ENCODE data around the gene USP49. TPM values are rescaled to one million over a fixed set of nuclear protein-coding genes. Genes with fewer than 3 reads are reported as not detected.

The USP49 gene
- total and polyA plus RNA-seq, 4 donors: 1.8 to 8.6 (median 3.6) TPM

DNA sequence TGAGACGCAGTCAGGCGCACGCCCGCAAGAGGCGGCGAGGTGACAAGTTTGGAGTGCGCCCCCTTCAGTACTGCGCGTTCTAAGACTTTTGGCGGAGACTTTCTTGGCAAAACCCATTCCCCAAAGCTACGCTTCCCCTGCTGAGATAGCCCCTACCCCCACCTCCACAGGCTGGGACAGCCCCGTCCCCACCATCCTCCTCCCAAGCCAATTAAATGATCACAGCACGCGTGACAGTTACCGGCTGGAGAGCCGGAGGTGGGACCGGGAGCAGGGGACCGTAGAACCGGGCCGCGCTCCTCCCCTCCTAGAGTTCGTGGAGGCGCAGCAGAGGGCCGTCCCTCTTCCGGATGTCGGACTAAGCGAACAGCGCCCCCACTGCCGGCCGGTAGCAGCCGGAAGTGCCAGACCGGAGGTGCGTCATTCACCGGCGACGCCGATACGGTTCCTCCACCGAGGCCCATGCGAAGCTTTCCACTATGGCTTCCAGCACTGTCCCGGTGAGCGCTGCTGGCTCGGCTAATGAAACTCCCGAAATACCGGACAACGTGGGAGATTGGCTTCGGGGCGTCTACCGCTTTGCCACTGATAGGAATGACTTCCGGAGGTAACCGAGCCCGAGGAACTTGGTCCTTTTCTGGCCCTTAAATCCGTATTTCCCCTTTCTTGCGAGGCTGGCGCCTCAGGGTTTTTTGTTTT is 107.8 kb downstream of the USP49 start, which contains the start of gene TOMM6:
Gene TOMM6 (plus strand): TSS at position 476 of the 699 bp plus-strand sequence. CDS start 4 bp downstream, at position 480.
- peak; percentile 93 for ATAC-seq (ENCODE audit: insufficient read depth, low FRiP score)
- peak within 1 kb of the TSS; percentile 74 for H3K4me3 ChIP-seq
- 0 to 1% methylated on average over 55 of the region's 55 CpGs for WGBS, 2 donors
- H3K27ac ChIP-seq (ENCODE audit: low read depth in 1 of 2, low read length in 1 of 2): peak within 1 kb of the TSS; percentile 90 to 95
- peak; percentile 95 to 98 (median 97) for DNase-seq
- peak within 1 kb of the TSS; percentile 97 to 99 for H3K9ac ChIP-seq (ENCODE audit: insufficient read depth in 1 of 2, low read length in 2 of 2)
- peaks cover 8 to 29% (median 16%) of the 10 kb centered on the region in 4 donors for H3K36me3 ChIP-seq (ENCODE audit: control insufficient read depth in 4 of 4, insufficient read depth in 4 of 4, low read length in 4 of 4)
- H3K4me1 ChIP-seq (ENCODE audit: control insufficient read depth in 5 of 5, insufficient read depth in 5 of 5, low read length in 5 of 5): peaks cover 2 to 15% (median 13%) of the 10 kb centered on the region in 5 donors
- no peaks in the 10 kb centered on the region for H3K9me3 ChIP-seq (ENCODE audit: control insufficient read depth in 4 of 4, insufficient read depth in 3 of 4, low read length in 3 of 4)
- H3K27me3 ChIP-seq (ENCODE audit: control insufficient read depth in 3 of 3, insufficient read depth in 3 of 3, low read length in 2 of 3): no peaks in the 10 kb centered on the region
- TF ChIP-seq, protein P1, sequence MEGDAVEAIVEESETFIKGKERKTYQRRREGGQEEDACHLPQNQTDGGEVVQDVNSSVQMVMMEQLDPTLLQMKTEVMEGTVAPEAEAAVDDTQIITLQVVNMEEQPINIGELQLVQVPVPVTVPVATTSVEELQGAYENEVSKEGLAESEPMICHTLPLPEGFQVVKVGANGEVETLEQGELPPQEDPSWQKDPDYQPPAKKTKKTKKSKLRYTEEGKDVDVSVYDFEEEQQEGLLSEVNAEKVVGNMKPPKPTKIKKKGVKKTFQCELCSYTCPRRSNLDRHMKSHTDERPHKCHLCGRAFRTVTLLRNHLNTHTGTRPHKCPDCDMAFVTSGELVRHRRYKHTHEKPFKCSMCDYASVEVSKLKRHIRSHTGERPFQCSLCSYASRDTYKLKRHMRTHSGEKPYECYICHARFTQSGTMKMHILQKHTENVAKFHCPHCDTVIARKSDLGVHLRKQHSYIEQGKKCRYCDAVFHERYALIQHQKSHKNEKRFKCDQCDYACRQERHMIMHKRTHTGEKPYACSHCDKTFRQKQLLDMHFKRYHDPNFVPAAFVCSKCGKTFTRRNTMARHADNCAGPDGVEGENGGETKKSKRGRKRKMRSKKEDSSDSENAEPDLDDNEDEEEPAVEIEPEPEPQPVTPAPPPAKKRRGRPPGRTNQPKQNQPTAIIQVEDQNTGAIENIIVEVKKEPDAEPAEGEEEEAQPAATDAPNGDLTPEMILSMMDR (IDR thresholded peaks at IDR 0.05; ENCODE audit: control extremely low read depth, extremely low read depth): peak; percentile 77

DNA sequence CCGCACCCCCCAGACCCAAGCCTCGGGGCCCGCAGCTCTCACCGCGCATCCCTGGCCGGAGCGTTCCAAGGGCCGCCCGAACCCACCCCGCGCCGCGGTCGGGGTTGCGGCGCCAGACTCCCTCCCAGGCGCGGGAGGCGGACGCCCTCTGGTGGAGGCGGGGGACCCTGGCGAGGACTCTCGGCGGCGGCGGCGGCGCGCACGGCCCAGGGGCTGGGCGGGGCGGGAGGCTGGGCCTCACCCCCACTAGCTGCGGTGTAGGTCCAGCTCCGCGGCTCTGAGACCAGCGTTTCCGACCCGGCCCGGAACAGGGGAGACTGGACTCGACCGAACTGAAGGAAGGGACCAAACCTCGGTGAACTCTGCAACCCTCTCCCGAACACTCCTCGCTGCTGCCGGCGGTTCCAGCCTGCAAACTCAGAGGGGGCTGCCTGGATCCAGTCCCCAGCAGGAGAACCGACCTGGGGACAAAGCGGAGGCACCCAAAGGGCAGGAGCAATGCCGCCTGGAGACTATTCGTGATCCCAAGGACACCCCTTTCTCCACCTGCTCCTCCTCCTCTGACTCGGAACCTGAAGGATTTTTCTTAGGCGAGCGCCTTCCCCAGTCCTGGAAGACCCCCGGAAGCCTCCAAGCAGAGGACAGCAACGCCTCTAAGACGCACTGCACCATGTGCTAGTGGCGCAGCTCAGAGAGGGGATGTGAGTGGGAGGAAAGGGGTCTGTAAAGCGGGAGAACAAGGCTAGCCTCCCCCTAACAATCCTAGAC is 108.5 kb downstream of the USP49 start:
- H3K27ac ChIP-seq (ENCODE audit: low read depth in 1 of 2, low read length in 1 of 2): peak overlapping the region; percentile 90 to 95
- DNase-seq (peak; percentile 89 to 91 (median 90)), ATAC-seq (ENCODE audit: insufficient read depth, low FRiP score) (peak; percentile 88)
- TF ChIP-seq, protein P1 (IDR thresholded peaks at IDR 0.05; ENCODE audit: control extremely low read depth, extremely low read depth): peak; percentile 74
- 0 to 1% methylated on average over 41 to 58 of the region's 58 CpGs for WGBS, 2 donors
- H3K4me1 ChIP-seq (ENCODE audit: control insufficient read depth in 5 of 5, insufficient read depth in 5 of 5, low read length in 5 of 5): peaks cover 2 to 18% (median 13%) of the 10 kb centered on the region in 5 donors
- H3K9ac ChIP-seq (ENCODE audit: insufficient read depth in 1 of 2, low read length in 2 of 2): peak overlapping the region; percentile 55 to 78
- H3K4me3 ChIP-seq: peak overlapping the region; percentile 70
- H3K36me3 ChIP-seq (ENCODE audit: control insufficient read depth in 4 of 4, insufficient read depth in 4 of 4, low read length in 4 of 4): peaks cover 5 to 24% (median 14%) of the 10 kb centered on the region in 4 donors
- H3K9me3 ChIP-seq (ENCODE audit: control insufficient read depth in 4 of 4, insufficient read depth in 3 of 4, low read length in 3 of 4): no peaks in the 10 kb centered on the region
- H3K27me3 ChIP-seq (ENCODE audit: control insufficient read depth in 3 of 3, insufficient read depth in 3 of 3, low read length in 2 of 3): no peaks in the 10 kb centered on the region

DNA sequence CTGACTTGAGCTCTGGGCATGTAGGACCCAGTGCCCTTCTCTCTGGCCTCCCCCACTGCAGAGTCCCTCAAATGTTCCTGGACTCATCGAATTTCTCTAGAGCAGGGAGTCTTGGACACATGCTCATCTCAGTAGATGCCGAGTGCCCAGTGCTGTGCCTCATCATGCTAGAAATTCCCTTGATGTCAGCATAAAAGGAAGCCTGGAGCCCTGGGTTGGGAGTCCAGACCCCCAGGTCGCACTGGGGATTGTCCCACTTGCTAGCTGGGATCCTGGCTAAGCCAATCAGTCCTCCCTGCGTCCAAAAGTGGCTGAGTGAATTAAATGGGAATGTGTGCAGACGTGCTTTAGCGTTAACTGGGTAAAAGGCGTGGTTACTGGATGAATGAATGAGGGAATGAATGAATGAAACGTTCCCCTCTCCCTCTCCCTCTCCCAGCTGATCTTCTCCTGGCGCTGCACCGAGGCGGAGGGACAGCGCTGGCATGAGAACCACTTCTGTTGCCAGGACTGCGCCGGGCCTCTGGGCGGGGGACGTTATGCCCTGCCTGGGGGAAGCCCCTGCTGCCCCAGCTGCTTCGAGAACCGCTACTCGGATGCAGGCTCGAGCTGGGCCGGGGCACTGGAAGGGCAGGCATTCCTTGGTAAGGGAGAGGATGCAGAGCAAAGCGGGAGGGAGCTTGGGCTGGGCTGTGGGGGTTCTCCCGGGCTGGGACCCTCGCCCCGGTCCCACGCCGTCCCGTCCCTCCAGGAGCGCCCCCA is 109.3 kb downstream of the USP49 start:
- WGBS, 2 donors: 22 to 39% methylated on average over 27 to 29 of the region's 29 CpGs
- no peak overlapping the region for H3K9ac ChIP-seq (ENCODE audit: insufficient read depth in 1 of 2, low read length in 2 of 2)
- no peak overlapping the region for H3K4me3 ChIP-seq
- TF ChIP-seq, protein P1 (IDR thresholded peaks at IDR 0.05; ENCODE audit: control extremely low read depth, extremely low read depth): no peak
- DNase-seq (peak in 2 of 3 donors; percentile 45 to 54), ATAC-seq (ENCODE audit: insufficient read depth, low FRiP score) (no peak)
- H3K4me1 ChIP-seq (ENCODE audit: control insufficient read depth in 5 of 5, insufficient read depth in 5 of 5, low read length in 5 of 5): peaks cover 2 to 26% (median 16%) of the 10 kb centered on the region in 5 donors
- no peaks in the 10 kb centered on the region for H3K27me3 ChIP-seq (ENCODE audit: control insufficient read depth in 3 of 3, insufficient read depth in 3 of 3, low read length in 2 of 3)
- peak overlapping the region; percentile 27 to 62 for H3K27ac ChIP-seq (ENCODE audit: low read depth in 1 of 2, low read length in 1 of 2)
- H3K9me3 ChIP-seq (ENCODE audit: control insufficient read depth in 4 of 4, insufficient read depth in 3 of 4, low read length in 3 of 4): no peaks in the 10 kb centered on the region
- peaks cover 5 to 24% (median 11%) of the 10 kb centered on the region in 4 donors for H3K36me3 ChIP-seq (ENCODE audit: control insufficient read depth in 4 of 4, insufficient read depth in 4 of 4, low read length in 4 of 4)
